Measurements from ENCODE around the gene ZEB2. TPM values are rescaled to one million over a fixed set of nuclear protein-coding genes. Genes with fewer than 3 reads are reported as not detected.

The ZEB2 gene
- total and polyA plus RNA-seq, 2 of the 13 experiments (the other 11 are each of a cell fraction or from before 2014, with no cell fraction given): 0.07 TPM; not detected in 1

GRCh38 chr2:144508172-144508851 lies 11.6 kb downstream of the ZEB2 start:
- Histone ChIP-seq H4K20me1 (ENCODE audit: insufficient read depth, low read length) (no peaks in the 10 kb centered on the region), H3K79me2 (ENCODE audit: insufficient read depth, low read length) (no peaks in the 10 kb centered on the region), H3K36me3 (replicated peaks in 1 of 2; ENCODE audit: control insufficient read depth in 1 of 2, insufficient read depth in 2 of 2, low read length in 2 of 2) (no peaks in the 10 kb centered on the region), H2AFZ (ENCODE audit: low read length) (no peak overlapping the region), H3K4me3 (replicated peaks in 1 of 3; ENCODE audit: insufficient read depth in 1 of 3, low read depth in 2 of 3, low read length in 3 of 3) (no peak overlapping the region), H3K4me1 (ENCODE audit: insufficient read depth, low read length) (no peaks in the 10 kb centered on the region), H3K27me3 (ENCODE audit: control insufficient read depth in 1 of 2, insufficient read depth in 2 of 2, low read length in 2 of 2) (peaks cover 2 to 56% of the 10 kb centered on the region in 2 experiments; a peak in 4 of 5 replicates), H3K9ac (ENCODE audit: insufficient read depth, low read depth, low read length) (no peak overlapping the region), H3K9me3 (ENCODE audit: low read length) (no peaks in the 10 kb centered on the region), H3K27ac (ENCODE audit: extremely low read length, insufficient read depth, low read length) (no peak overlapping the region), H3K4me2 (ENCODE audit: low read depth, low read length) (no peak overlapping the region)
- ChIA-PET POLR2A (no interaction called here), CTCF (ENCODE audit: low intra/inter-chr PET ratio, low total read pairs) (no interaction called here)
- ATAC-seq (no peak), DNase-seq (ENCODE audit: low spot score) (no peak), FAIRE-seq (no peak)
- WGBS (ENCODE audit: low lambda C conversion rate): 13% methylated on average over 15 of the region's 15 CpGs
- no TSS peak for BruUV-seq (replicated peaks)
- in situ Hi-C loops (cut with HindIII; ENCODE audit: extremely low pct_ligation_motif_present, low pct_unique_long_range_greater_than_20kb): no loop called here
- intact Hi-C loops (cut with micrococcal nuclease; ENCODE audit: unreplicated experiment): no loop called here
- TF ChIP-seq ZNF724P (CRISPR knock-in tag; IDR thresholded peaks at IDR 0.05; ENCODE audit: borderline replicate concordance): no peak
- no peak for TF ChIP-seq MAX (IDR thresholded peaks at IDR 0.05)
- TF ChIP-seq MED8 (CRISPR knock-in tag; IDR thresholded peaks at IDR 0.05; ENCODE audit: insufficient replicate concordance): no peak
- TF ChIP-seq CAMTA2 (CRISPR knock-in tag; IDR thresholded peaks at IDR 0.05; ENCODE audit: borderline replicate concordance): no peak
- no peak for TF ChIP-seq GATAD2A (CRISPR knock-in tag; IDR thresholded peaks at IDR 0.05)
- TF ChIP-seq CREB3 (CRISPR knock-in tag; IDR thresholded peaks at IDR 0.05): no peak
- TF ChIP-seq ZBTB42 (CRISPR knock-in tag; IDR thresholded peaks at IDR 0.05): no peak
- no peak for TF ChIP-seq ZNF362 (CRISPR knock-in tag; IDR thresholded peaks at IDR 0.05; ENCODE audit: borderline replicate concordance)
- TF ChIP-seq SAP130 (CRISPR knock-in tag; IDR thresholded peaks at IDR 0.05; ENCODE audit: low read depth): no peak
- no peak for TF ChIP-seq ZBTB33 (CRISPR knock-in tag; IDR thresholded peaks at IDR 0.05)
- TF ChIP-seq, protein P1, sequence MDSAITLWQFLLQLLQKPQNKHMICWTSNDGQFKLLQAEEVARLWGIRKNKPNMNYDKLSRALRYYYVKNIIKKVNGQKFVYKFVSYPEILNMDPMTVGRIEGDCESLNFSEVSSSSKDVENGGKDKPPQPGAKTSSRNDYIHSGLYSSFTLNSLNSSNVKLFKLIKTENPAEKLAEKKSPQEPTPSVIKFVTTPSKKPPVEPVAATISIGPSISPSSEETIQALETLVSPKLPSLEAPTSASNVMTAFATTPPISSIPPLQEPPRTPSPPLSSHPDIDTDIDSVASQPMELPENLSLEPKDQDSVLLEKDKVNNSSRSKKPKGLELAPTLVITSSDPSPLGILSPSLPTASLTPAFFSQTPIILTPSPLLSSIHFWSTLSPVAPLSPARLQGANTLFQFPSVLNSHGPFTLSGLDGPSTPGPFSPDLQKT (CRISPR knock-in tag; IDR thresholded peaks at IDR 0.05; ENCODE audit: borderline replicate concordance): no peak
- TF ChIP-seq ZBTB34 (CRISPR knock-in tag; IDR thresholded peaks at IDR 0.05): no peak
- TF ChIP-seq ARNT (IDR thresholded peaks at IDR 0.05): no peak
- TF ChIP-seq KDM6A (CRISPR knock-in tag; IDR thresholded peaks at IDR 0.05; ENCODE audit: low read depth): no peak
- no peak for TF ChIP-seq MIER3 (CRISPR knock-in tag; IDR thresholded peaks at IDR 0.05; ENCODE audit: borderline replicate concordance)

Measured in HepG2 (cell line).